Left lung (tissue), 10 donors: ENCODE results near the gene ARSG. TPM values are rescaled to one million over a fixed set of nuclear protein-coding genes. Genes with fewer than 3 reads are reported as not detected.
"Not testable (repeated sequence)": the region's sequence is repeated elsewhere in the genome, so short reads cannot be mapped to it uniquely, and the experiment has no call there.

Experiments used
- ATAC-seq: fragments of 200-7000 bp; cut with Tn5 transposase; one replicate; pipeline ENCODE4 v1.9.1; 2020; ENCODE audit warnings: moderate library complexity
- DNase-seq, 4 donors: peaks; one replicate each; pipeline ENCODE4 v3.0.0-alpha.2; 2013 to 2020
- H3K27ac ChIP-seq, 2 donors: fragments of 200-600 bp; sonication (generic) in 1 of 2; one replicate each; pipeline versions ENCODE4 v1.5.0 to v1.8.0; 2020 to 2021
- H3K27me3 ChIP-seq, 2 donors: fragments of 200-600 bp; sonication (generic) in 1 of 2; one replicate each; pipeline versions ENCODE4 v1.5.0 to v1.8.0; 2020 to 2021
- H3K36me3 ChIP-seq, 2 donors: fragments of 200-600 bp; sonication (generic) in 1 of 2; one replicate each; pipeline versions ENCODE4 v1.5.0 to v1.8.0; 2020 to 2021
- H3K4me1 ChIP-seq, 2 donors: fragments of 200-600 bp; one replicate each; pipeline ENCODE4 v1.8.0; 2021
- H3K4me3 ChIP-seq, 2 donors: fragments of 200-600 bp; sonication (generic) in 1 of 2; one replicate each; pipeline versions ENCODE4 v1.5.0 to v1.8.0; 2020 to 2021; ENCODE audit warnings: mild to moderate bottlenecking in 1 of 2
- H3K9me3 ChIP-seq, 2 donors: fragments of 200-600 bp; sonication (generic) in 1 of 2; one replicate each; pipeline versions ENCODE4 v1.5.0 to v1.8.0; 2020 to 2021
- intact Hi-C, 2 donors: fragments of 100-400 bp; cut with DNase I; formaldehyde crosslinking; loops; one replicate each; pipeline versions ENCODE4 v1.11.2 to v1.14.2; 2022
- polyA plus RNA-seq, 6 donors: library from polyadenylated mRNA; unstranded; fragments of 120-200 nt; gene quantifications; one replicate each; pipeline ENCODE4 v1.2.1, GENCODE V29; 2013; ENCODE audit not compliant: insufficient read length in 6 of 6
- total RNA-seq, 2 donors: library from RNA; stranded (reverse); fragmentation: NEBNext Ultra II Directional; extraction: Animal tissue kit (Norgen Biotek cat#: 25700); gene quantifications; one replicate each; pipeline ENCODE4 v1.2.1, GENCODE V29; 2021
- TF ChIP-seq, protein P1 (sequence below), 2 donors: fragments of 200-600 bp; sonication (generic) in 1 of 2; IDR thresholded peaks; one replicate each; pipeline versions ENCODE4 v1.5.0 to v1.8.0; 2021; ENCODE audit warnings: antibody characterized with exemption in 2 of 2
- donor health status: DM: no; HTN: yes; CAD: no.
- donor health status: DM: no; HTN: no; CAD: no.

Gene ARSG
- total and polyA plus RNA-seq, 8 donors = 3.4 to 10.0 (median 4.5) TPM

DNA sequence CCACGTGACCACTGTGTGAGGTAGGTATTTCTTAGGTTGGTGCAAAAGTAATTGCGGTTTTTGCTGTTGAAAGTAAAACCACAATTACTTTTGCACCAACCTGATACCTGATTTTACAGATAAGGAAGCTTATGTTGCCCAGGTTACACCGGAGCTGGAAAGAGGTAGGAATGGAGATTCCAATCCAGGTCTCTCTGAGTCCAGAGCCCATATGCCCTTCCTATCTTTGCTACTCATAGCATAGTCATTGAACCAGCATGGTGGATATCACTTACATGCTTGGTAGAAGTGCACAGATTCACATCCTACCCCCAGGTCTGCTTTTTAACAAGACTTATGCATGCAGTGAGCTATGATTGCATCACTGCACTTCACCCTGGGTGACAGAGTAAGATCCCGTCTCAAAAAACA is 61.8 kb downstream of the ARSG start:
- no peak overlapping the region for H3K27ac ChIP-seq
- no peak overlapping the region for H3K4me3 ChIP-seq
- intact Hi-C loops = no loop called here
- no peaks in the 10 kb centered on the region for H3K27me3 ChIP-seq
- TF ChIP-seq, protein P1, sequence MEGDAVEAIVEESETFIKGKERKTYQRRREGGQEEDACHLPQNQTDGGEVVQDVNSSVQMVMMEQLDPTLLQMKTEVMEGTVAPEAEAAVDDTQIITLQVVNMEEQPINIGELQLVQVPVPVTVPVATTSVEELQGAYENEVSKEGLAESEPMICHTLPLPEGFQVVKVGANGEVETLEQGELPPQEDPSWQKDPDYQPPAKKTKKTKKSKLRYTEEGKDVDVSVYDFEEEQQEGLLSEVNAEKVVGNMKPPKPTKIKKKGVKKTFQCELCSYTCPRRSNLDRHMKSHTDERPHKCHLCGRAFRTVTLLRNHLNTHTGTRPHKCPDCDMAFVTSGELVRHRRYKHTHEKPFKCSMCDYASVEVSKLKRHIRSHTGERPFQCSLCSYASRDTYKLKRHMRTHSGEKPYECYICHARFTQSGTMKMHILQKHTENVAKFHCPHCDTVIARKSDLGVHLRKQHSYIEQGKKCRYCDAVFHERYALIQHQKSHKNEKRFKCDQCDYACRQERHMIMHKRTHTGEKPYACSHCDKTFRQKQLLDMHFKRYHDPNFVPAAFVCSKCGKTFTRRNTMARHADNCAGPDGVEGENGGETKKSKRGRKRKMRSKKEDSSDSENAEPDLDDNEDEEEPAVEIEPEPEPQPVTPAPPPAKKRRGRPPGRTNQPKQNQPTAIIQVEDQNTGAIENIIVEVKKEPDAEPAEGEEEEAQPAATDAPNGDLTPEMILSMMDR (IDR thresholded peaks at IDR 0.05) = no peak
- ATAC-seq (no peak), DNase-seq (no peak)
- H3K36me3 ChIP-seq = no peaks in the 10 kb centered on the region
- H3K9me3 ChIP-seq = no peaks in the 10 kb centered on the region
- H3K4me1 ChIP-seq = peaks cover 0 to 54% of the 10 kb centered on the region in 2 donors

DNA sequence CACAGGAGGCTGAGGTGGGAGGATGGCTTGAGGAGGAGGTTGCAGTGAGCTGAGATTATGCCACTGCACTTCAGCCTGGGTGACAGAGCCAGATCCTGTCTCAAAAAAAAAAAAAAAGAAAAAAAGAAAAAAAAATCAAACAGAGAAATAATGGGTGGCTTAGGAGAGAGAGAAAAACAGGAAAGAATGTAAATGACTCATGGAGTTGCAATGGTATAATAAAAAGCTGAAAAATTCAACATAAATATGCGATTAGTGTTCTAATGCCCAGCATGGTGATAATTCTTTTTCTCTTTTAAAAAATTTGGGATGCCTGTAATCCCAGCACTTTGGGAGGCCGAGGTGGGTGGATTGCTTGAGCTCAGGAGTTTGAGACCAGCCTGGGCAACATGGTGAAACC is 63.0 kb downstream of the ARSG start:
- H3K27me3 ChIP-seq, H3K36me3 ChIP-seq, H3K27ac ChIP-seq, intact Hi-C loops, DNase-seq, H3K9me3 ChIP-seq, ATAC-seq, H3K4me3 ChIP-seq: not testable (repeated sequence)
- H3K4me1 ChIP-seq = peaks cover 0 to 47% of the 10 kb centered on the region in 2 donors

DNA sequence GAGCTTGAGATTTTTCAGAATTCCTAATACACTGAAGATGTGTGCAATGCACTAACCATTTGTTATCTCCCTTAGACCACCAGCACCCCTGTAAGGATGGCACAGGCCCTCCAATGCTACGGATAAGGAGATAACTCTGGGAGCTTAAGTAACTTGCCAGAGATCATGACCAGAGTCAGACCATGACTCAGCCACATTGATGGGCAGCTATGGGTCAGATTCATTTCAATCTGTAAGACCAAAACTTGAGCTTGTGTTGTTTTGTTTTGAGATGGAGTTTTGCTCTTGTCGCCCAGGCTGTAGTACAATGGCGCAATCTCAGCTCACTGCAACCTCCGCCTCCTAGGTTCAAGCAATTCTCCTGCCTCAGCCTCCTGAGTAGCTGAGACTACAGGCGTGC is 63.8 kb downstream of the ARSG start:
- H3K27ac ChIP-seq = not testable (repeated sequence)

DNA sequence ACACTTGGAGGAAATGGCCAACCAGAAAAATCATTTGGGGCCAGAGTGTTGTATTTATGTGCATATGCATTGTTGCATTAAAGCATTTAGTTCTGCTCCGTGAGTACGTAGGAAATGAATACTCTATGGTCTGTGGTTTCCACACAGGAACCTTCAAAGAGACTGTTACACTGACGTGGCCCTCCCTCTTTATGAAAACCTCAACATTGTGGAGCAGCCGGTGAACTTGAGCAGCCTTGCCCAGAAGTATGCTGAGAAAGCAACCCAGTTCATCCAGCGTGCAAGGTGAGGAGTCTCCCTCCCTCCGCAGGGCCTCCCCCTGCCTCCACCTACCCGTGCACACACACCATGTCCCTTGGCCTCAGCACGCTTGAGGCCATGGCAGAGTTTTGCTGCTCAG is 65.2 kb downstream of the ARSG start:
- DNase-seq (no peak), ATAC-seq (peak; percentile 33)
- peak overlapping the region in 1 of 2 donors; percentile 72 for H3K27ac ChIP-seq
- TF ChIP-seq, protein P1 (IDR thresholded peaks at IDR 0.05) = no peak
- intact Hi-C loops = no loop called here
- H3K4me1 ChIP-seq = peaks cover 0 to 54% of the 10 kb centered on the region in 2 donors
- H3K9me3 ChIP-seq = no peaks in the 10 kb centered on the region
- no peaks in the 10 kb centered on the region for H3K27me3 ChIP-seq
- H3K4me3 ChIP-seq = no peak overlapping the region
- no peaks in the 10 kb centered on the region for H3K36me3 ChIP-seq

More for the DNA sequence above, 63.8 kb downstream of the ARSG start:
- H3K4me1 ChIP-seq = peaks cover 0 to 54% of the 10 kb centered on the region in 2 donors
- H3K9me3 ChIP-seq, intact Hi-C loops, H3K4me3 ChIP-seq, H3K27me3 ChIP-seq, H3K36me3 ChIP-seq, ATAC-seq, DNase-seq: not testable (repeated sequence)

GRCh38 chr17:68356949-68357455 is 65.7 kb downstream of the ARSG start:
- Histone ChIP-seq H3K36me3 (no peaks in the 10 kb centered on the region), H3K9me3 (no peaks in the 10 kb centered on the region), H3K27ac (peak overlapping the region in 1 of 2 donors; percentile 72), H3K4me3 (no peak overlapping the region), H3K4me1 (peaks cover 0 to 54% of the 10 kb centered on the region in 2 donors), H3K27me3 (no peaks in the 10 kb centered on the region)
- ATAC-seq = no peak
- intact Hi-C loops = no loop called here
- TF ChIP-seq, protein P1 (IDR thresholded peaks at IDR 0.05) = no peak
- DNase-seq = no peak

DNA sequence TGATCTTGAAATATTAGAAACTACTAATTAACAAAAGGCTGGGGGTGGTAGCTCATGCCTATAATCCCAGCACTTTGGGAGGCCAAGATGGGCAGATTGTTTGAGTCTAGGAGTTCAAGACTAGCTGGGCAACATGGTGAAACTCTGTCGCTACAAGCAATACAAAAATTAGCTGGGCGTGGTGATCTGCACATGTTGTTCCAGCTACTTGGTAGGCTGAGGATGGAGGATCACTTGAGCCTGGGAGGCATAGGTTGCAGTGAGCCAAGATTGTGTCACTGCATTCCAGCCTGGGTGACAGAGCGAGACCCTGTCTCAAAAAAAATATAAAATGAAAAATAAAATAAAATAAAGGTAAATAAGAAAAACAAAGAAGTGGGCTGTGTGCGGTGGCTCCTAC is 66.6 kb downstream of the ARSG start:
- Histone ChIP-seq H3K4me1 (peaks cover 0 to 48% of the 10 kb centered on the region in 2 donors), H3K4me3 (no peak overlapping the region), H3K36me3 (no peaks in the 10 kb centered on the region), H3K27me3 (no peaks in the 10 kb centered on the region), H3K27ac (no peak overlapping the region), H3K9me3 (no peaks in the 10 kb centered on the region)
- intact Hi-C loops = no loop called here
- DNase-seq (no peak), ATAC-seq (no peak)
- TF ChIP-seq, protein P1 (IDR thresholded peaks at IDR 0.05) = no peak
